ENCODE measurements around the gene HMCN2. TPM values are rescaled to one million over a fixed set of nuclear protein-coding genes. Genes with fewer than 3 reads are reported as not detected.

The HMCN2 gene
- total and polyA plus RNA-seq, 2 experiments from 2014 or later = 0.50 to 0.54 TPM

- no peak for TF ChIP-seq CTCF (IDR thresholded peaks at IDR 0.05; ENCODE audit: poor library complexity)
- TF ChIP-seq EZH2phosphoT487 (IDR thresholded peaks at IDR 0.05; ENCODE audit: low read depth, severe bottlenecking, unreplicated experiment) = no peak
- TF ChIP-seq EZH2 (IDR thresholded peaks at IDR 0.05; ENCODE audit: borderline replicate concordance) = no peak
- H3K9me2 ChIP-seq (replicated peaks; ENCODE audit: insufficient read depth) = no peaks in the 10 kb centered on the region
- H3K4me1 ChIP-seq (ENCODE audit: insufficient read depth) = no peaks in the 10 kb centered on the region
- no peak for DNase-seq (ENCODE audit: low spot score)
- H3K4me2 ChIP-seq = no peak overlapping the region
- H2AFZ ChIP-seq = no peak overlapping the region
- H4K20me1 ChIP-seq (ENCODE audit: insufficient read depth, poor library complexity, severe bottlenecking) = no peaks in the 10 kb centered on the region
- H3K9me3 ChIP-seq (ENCODE audit: low read depth) = no peaks in the 10 kb centered on the region
- no peaks in the 10 kb centered on the region for H3K36me3 ChIP-seq (replicated peaks; ENCODE audit: insufficient read depth, low read depth)
- no peak overlapping the region for H3K27ac ChIP-seq
- 93% methylated on average over 33 of the region's 35 CpGs for WGBS (ENCODE audit: low lambda C conversion rate, missing lambda C conversion rate)
- no peak overlapping the region for H3K4me3 ChIP-seq
- H3K79me2 ChIP-seq = no peaks in the 10 kb centered on the region
- no peaks in the 10 kb centered on the region for H3K27me3 ChIP-seq
Measured at GRCh38 chr9:130478736-130479575, 213.4 kb downstream of the HMCN2 start.

GRCh38 chr9:130479587-130479986 is 214.0 kb downstream of the HMCN2 start:
- Histone ChIP-seq H3K27ac (no peak overlapping the region), H3K4me1 (ENCODE audit: insufficient read depth) (no peaks in the 10 kb centered on the region), H3K36me3 (replicated peaks; ENCODE audit: insufficient read depth, low read depth) (no peaks in the 10 kb centered on the region), H3K79me2 (no peaks in the 10 kb centered on the region), H3K4me2 (no peak overlapping the region), H3K9me3 (ENCODE audit: low read depth) (no peaks in the 10 kb centered on the region), H3K4me3 (no peak overlapping the region), H3K27me3 (no peaks in the 10 kb centered on the region), H4K20me1 (ENCODE audit: insufficient read depth, poor library complexity, severe bottlenecking) (no peaks in the 10 kb centered on the region), H2AFZ (no peak overlapping the region), H3K9me2 (replicated peaks; ENCODE audit: insufficient read depth) (no peaks in the 10 kb centered on the region)
- TF ChIP-seq EZH2phosphoT487 (IDR thresholded peaks at IDR 0.05; ENCODE audit: low read depth, severe bottlenecking, unreplicated experiment) (no peak), CTCF (IDR thresholded peaks at IDR 0.05; ENCODE audit: poor library complexity) (no peak), EZH2 (IDR thresholded peaks at IDR 0.05; ENCODE audit: borderline replicate concordance) (no peak)
- DNase-seq (ENCODE audit: low spot score) = no peak
- WGBS (ENCODE audit: low lambda C conversion rate, missing lambda C conversion rate) = 90% methylated on average over 19 of the region's 19 CpGs

- DNase-seq (ENCODE audit: low spot score) = no peak
- H3K4me1 ChIP-seq (ENCODE audit: insufficient read depth) = no peaks in the 10 kb centered on the region
- no peak overlapping the region for H3K4me2 ChIP-seq
- H3K79me2 ChIP-seq = no peaks in the 10 kb centered on the region
- H3K9me3 ChIP-seq (ENCODE audit: low read depth) = no peaks in the 10 kb centered on the region
- 74% methylated on average over 14 of the region's 16 CpGs for WGBS (ENCODE audit: low lambda C conversion rate, missing lambda C conversion rate)
- H3K4me3 ChIP-seq = no peak overlapping the region
- no peaks in the 10 kb centered on the region for H3K36me3 ChIP-seq (replicated peaks; ENCODE audit: insufficient read depth, low read depth)
- no peaks in the 10 kb centered on the region for H3K9me2 ChIP-seq (replicated peaks; ENCODE audit: insufficient read depth)
- TF ChIP-seq EZH2 (IDR thresholded peaks at IDR 0.05; ENCODE audit: borderline replicate concordance) (no peak), EZH2phosphoT487 (IDR thresholded peaks at IDR 0.05; ENCODE audit: low read depth, severe bottlenecking, unreplicated experiment) (no peak), CTCF (IDR thresholded peaks at IDR 0.05; ENCODE audit: poor library complexity) (no peak)
- no peaks in the 10 kb centered on the region for H3K27me3 ChIP-seq
- H2AFZ ChIP-seq = no peak overlapping the region
- H4K20me1 ChIP-seq (ENCODE audit: insufficient read depth, poor library complexity, severe bottlenecking) = no peaks in the 10 kb centered on the region
- no peak overlapping the region for H3K27ac ChIP-seq
Measured at GRCh38 chr9:130480673-130481072, 215.1 kb downstream of the HMCN2 start.

Data from hepatocyte (in vitro differentiated cells).